HepG2 (cell line): Measurements from ENCODE around the gene PFAS. TPM values are rescaled to one million over a fixed set of nuclear protein-coding genes. Genes with fewer than 3 reads are reported as not detected.

Experiments
- CREBL2 ChIP-seq: sonication (generic); formaldehyde crosslinking; IDR thresholded peaks from 2 replicates; pipeline ENCODE4 v1.8.1; 2023; ENCODE audit warnings: missing genetic modification reagents, mild to moderate bottlenecking, borderline replicate concordance
- HNF1A ChIP-seq, 2 experiments: sonication (generic) in 1 of 2; formaldehyde crosslinking in 1 of 2; IDR thresholded peaks; 2 replicates each; pipeline versions ENCODE4 v1.4.0 to v1.6.1; 2016 to 2020; ENCODE audit warnings: borderline replicate concordance in 1 of 2, low read depth in 1 of 2, mild to moderate bottlenecking in 1 of 2, missing genetic modification reagents in 1 of 2
- JDP2 ChIP-seq: sonication (generic); formaldehyde crosslinking; IDR thresholded peaks from 2 replicates; pipeline ENCODE4 v1.8.1; 2022; ENCODE audit warnings: missing genetic modification reagents, borderline replicate concordance
- KDM5A ChIP-seq: fragments of 200-600 bp; sonication (generic); IDR thresholded peaks from 2 replicates; pipeline ENCODE4 v1.7.0; 2018; ENCODE audit warnings: antibody characterized with exemption, mild to moderate bottlenecking, low read length, borderline replicate concordance
- KDM5B ChIP-seq: sonication (generic); formaldehyde crosslinking; IDR thresholded peaks from 2 replicates; pipeline ENCODE4 v1.4.0; 2020; ENCODE audit warnings: missing genetic modification reagents, mild to moderate bottlenecking, borderline replicate concordance
- MEIS2 ChIP-seq: sonication (generic); formaldehyde crosslinking; IDR thresholded peaks from 2 replicates; pipeline ENCODE4 v1.9.0; 2021; ENCODE audit warnings: mild to moderate bottlenecking, missing genetic modification reagents
- MTA1 ChIP-seq: sonication (generic); formaldehyde crosslinking; IDR thresholded peaks from 2 replicates; pipeline ENCODE4 v1.4.0; 2020; ENCODE audit warnings: missing genetic modification reagents, mild to moderate bottlenecking, borderline replicate concordance
- MXD4 ChIP-seq: IDR thresholded peaks from 2 replicates; pipeline ENCODE4 v1.6.1; 2016; ENCODE audit warnings: mild to moderate bottlenecking, missing biosample characterization, missing genetic modification reagents
- PHF20 ChIP-seq: sonication (generic); formaldehyde crosslinking; IDR thresholded peaks from 2 replicates; pipeline ENCODE4 v1.5.0; 2020; ENCODE audit warnings: mild to moderate bottlenecking, missing genetic modification reagents
- RARA ChIP-seq: IDR thresholded peaks from 2 replicates; pipeline ENCODE4 v1.6.1; 2016; ENCODE audit warnings: missing genetic modification reagents, missing compliant biosample characterization
- SNRNP70 ChIP-seq: fragments of 200-400 bp; formaldehyde crosslinking; IDR thresholded peaks from 2 replicates; pipeline ENCODE4 v1.6.1; 2017; ENCODE audit warnings: mild to moderate bottlenecking, low read depth, low read length, moderate library complexity
- SRSF1 ChIP-seq: fragments of 200-400 bp; formaldehyde crosslinking; optimal IDR thresholded peaks from 2 replicates; pipeline ENCODE3; 2017; ENCODE audit warnings: mild to moderate bottlenecking, low read depth, low read length, moderate library complexity
- TAF1 ChIP-seq: sonication (generic); formaldehyde crosslinking; IDR thresholded peaks from 2 replicates; pipeline ENCODE4 v1.4.0; 2020; ENCODE audit warnings: missing genetic modification reagents
- UBTF ChIP-seq: sonication (generic); formaldehyde crosslinking; IDR thresholded peaks from 2 replicates; pipeline ENCODE4 v1.4.0; 2020; ENCODE audit warnings: mild to moderate bottlenecking, missing genetic modification reagents
- YEATS2 ChIP-seq: sonication (generic); formaldehyde crosslinking; IDR thresholded peaks from 2 replicates; pipeline ENCODE4 v1.4.0; 2020; ENCODE audit warnings: missing genetic modification reagents, borderline replicate concordance
- ZBTB14 ChIP-seq: sonication (generic); formaldehyde crosslinking; IDR thresholded peaks from 2 replicates; pipeline ENCODE4 v1.4.0; 2020; ENCODE audit warnings: missing genetic modification reagents
- ZMYM2 ChIP-seq: sonication (generic); formaldehyde crosslinking; IDR thresholded peaks from 2 replicates; pipeline ENCODE4 v1.8.0; 2022; ENCODE audit warnings: mild to moderate bottlenecking, missing genetic modification reagents
- ZNF235 ChIP-seq: sonication (generic); formaldehyde crosslinking; IDR thresholded peaks from 2 replicates; pipeline ENCODE4 v1.8.1; 2023; ENCODE audit warnings: mild to moderate bottlenecking, missing genetic modification reagents, borderline replicate concordance
- ZNF274 ChIP-seq: sonication (generic); formaldehyde crosslinking; IDR thresholded peaks from 2 replicates; pipeline ENCODE4 v1.5.1; 2020; ENCODE audit warnings: mild to moderate bottlenecking, missing genetic modification reagents
- ZNF430 ChIP-seq: sonication (generic); formaldehyde crosslinking; IDR thresholded peaks from 2 replicates; pipeline ENCODE4 v1.9.0; 2021; ENCODE audit warnings: mild to moderate bottlenecking, missing genetic modification reagents
- ZNF879 ChIP-seq: sonication (generic); formaldehyde crosslinking; IDR thresholded peaks from 2 replicates; pipeline ENCODE4 v1.8.1; 2023; ENCODE audit warnings: missing genetic modification reagents
- polyA plus RNA-seq, 8 experiments: library from polyadenylated mRNA; depleted of rRNA in 3 of 8; stranded (reverse) in 7 of 8; unstranded in 1 of 8; fragments of >200 nt; fragmentation: Illumina TruSeq in 4 of 8; extraction: Trizol in 4 of 8; gene quantifications; 2 replicates each; pipeline versions ENCODE4 v1.2.1 to v1.2.3, GENCODE V29; 2011 to 2016; ENCODE audit warnings: low read depth in 4 of 8, missing spikeins in 1 of 8, mixed read lengths in 1 of 8; ENCODE audit not compliant: insufficient read depth in 1 of 8
- total RNA-seq, 5 experiments: library from RNA; depleted of rRNA; stranded (reverse); fragments of >200 nt; fragmentation: Illumina TruSeq; extraction: Trizol; gene quantifications; 2 replicates each; pipeline ENCODE4 v1.2.3, GENCODE V29; 2016; ENCODE audit warnings: low read depth in 1 of 5

PFAS gene
- total and polyA plus RNA-seq, 2 of the 13 experiments (the other 11 are each of a cell fraction or from before 2014, with no cell fraction given) = 49.4 to 58.2 TPM

- TF ChIP-seq JDP2 (CRISPR knock-in tag) (no peak; the same call in 1 of the 2 replicates), ZMYM2 (no peak), MTA1 (CRISPR knock-in tag) (no peak), PHF20 (CRISPR knock-in tag) (peak; percentile 46; the same call in 1 of the 2 replicates), HNF1A (IDR thresholded peaks at IDR 0.05; ENCODE audit: low read depth) (no peak), HNF1A (CRISPR knock-in tag; IDR thresholded peaks at IDR 0.05; ENCODE audit: borderline replicate concordance) (0 out of 2 replicates have a peak, but pooled peaks have one; percentile 62), TAF1 (CRISPR knock-in tag) (peak; percentile 44; the same call in 1 of the 2 replicates), MXD4 (CRISPR knock-in tag) (no peak; the same call in none of the 2 replicates), YEATS2 (CRISPR knock-in tag) (peak; percentile 21; the same call in 1 of the 2 replicates), MEIS2 (CRISPR knock-in tag) (peak; percentile 95), CREBL2 (CRISPR knock-in tag) (peak; percentile 25; the same call in 1 of the 2 replicates), SNRNP70 (no peak), UBTF (CRISPR knock-in tag) (peak; percentile 47), ZNF430 (CRISPR knock-in tag) (peak; percentile 88; the same call in 1 of the 2 replicates), RARA (CRISPR knock-in tag) (peak; percentile 12), ZNF235 (no peak), SRSF1 (peak; percentile 33), KDM5B (CRISPR knock-in tag) (peak; percentile 56; the same call in 1 of the 2 replicates), KDM5A (peak; percentile 80), ZBTB14 (CRISPR knock-in tag) (no peak), ZNF879 (CRISPR knock-in tag) (0 out of 2 replicates have a peak, but pooled peaks have one; percentile 60), ZNF274 (CRISPR knock-in tag) (peak; percentile 69; the same call in 1 of the 2 replicates)
Measured at GRCh38 chr17:8288336-8289102, 39.4 kb downstream of the PFAS start, which contains the start of gene RANGRF (continued).
